ENCODE measurements around the gene IGSF1.
"Not testable (repeated sequence)": the region's sequence is repeated elsewhere in the genome, so short reads cannot be mapped to it uniquely, and the experiment has no call there.

IGSF1 gene

DNA sequence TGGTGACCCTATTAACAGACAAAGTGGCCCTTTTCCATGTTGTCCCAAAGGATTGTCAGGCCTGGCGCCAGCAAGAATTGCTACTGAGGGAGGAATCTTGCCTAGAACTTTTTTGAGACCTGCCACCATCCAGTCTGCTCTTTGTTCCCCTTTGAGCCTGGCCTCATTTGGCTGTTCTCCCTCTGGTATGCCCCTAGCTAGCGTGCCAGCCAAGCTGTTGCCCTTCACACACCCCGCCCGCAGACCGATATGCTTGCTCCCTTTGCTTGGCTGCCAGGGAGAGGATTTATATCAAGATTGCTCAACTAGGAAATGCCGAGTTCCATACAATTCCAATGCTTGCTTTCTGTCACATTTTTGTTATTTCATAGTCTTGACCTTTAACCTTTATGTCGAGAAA is 24.4 kb downstream of the IGSF1 start:
- no peak for DNase-seq (ENCODE audit: insufficient read length)
- TF ChIP-seq POLR2AphosphoS5 (IDR thresholded peaks at IDR 0.05; ENCODE audit: low read depth, low read length) (no peak), POLR2A (IDR thresholded peaks at IDR 0.05; ENCODE audit: low read depth, low read length) (no peak), TAF1 (IDR thresholded peaks at IDR 0.05; ENCODE audit: borderline replicate concordance, low read depth, low read length) (no peak)
- FAIRE-seq, result no peak

DNA sequence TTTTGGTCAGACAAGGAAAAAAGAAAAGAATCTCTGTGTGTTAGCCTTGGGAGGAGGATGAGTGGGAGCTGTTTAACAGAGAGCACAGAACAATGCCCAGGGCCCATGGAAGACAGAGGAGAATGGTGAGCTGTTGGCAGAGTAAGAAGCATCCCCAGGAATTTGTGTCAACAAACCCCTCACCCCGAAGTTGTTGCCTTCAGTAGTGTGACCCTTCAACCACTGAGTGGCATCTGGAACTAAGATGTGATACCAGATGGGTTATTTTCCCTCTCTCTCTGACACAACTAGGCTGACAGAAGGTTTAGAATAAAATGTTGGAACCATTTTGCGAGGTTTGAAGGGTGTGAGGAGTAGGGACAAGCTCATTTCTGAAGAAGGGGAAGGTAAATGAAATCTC is 25.1 kb downstream of the IGSF1 start:
- FAIRE-seq (no peak), DNase-seq (ENCODE audit: insufficient read length) (no peak)
- TF ChIP-seq POLR2AphosphoS5 (IDR thresholded peaks at IDR 0.05; ENCODE audit: low read depth, low read length), result no peak
- TF ChIP-seq POLR2A (IDR thresholded peaks at IDR 0.05; ENCODE audit: low read depth, low read length), result no peak
- no peak for TF ChIP-seq TAF1 (IDR thresholded peaks at IDR 0.05; ENCODE audit: borderline replicate concordance, low read depth, low read length)

DNA sequence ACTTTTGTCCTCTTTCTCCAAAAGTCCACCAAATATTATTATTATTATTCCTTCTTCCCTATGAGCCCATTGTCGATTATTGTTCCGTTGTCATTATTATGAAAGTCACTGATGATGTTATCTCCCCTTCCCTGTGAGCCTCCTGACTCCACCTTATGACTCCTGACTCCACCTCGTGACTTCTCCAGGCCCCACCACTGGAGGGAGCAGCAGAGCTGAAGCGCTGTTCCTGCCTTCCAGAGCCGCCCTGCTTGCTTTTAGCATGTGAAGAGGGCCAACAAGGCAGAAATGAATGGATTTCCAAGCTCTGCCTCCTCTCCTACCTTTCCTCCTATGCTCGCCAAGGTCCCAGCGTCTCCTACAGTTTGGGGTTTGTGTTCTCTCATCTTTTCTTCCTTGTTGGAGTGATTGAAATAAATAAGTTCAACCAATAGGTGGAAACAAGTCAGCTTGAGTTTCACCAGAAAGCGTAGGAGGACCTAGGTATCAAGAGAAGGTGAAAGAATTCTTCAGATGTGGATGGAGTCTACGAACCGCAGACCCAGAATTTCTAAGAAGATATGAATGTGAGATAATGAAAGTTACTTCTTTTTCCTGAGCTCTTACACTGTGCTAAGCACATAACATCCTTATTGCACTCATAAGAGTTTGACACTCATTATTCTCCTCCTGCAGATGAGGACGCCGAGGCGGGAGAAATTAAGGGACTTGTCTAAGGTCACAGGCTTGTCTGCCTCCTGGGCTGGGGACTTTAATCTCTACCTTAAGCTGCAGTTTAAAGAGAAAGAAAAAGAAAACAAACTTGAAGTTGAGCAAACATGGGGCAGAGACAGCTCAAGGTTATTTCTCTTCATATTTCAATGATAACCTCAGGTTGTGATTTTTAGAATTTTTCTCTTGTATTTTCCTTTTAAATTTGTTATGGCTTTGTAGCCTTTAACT is 26.1 kb downstream of the IGSF1 start:
- TF ChIP-seq POLR2A (IDR thresholded peaks at IDR 0.05; ENCODE audit: low read depth, low read length) (no peak), POLR2AphosphoS5 (IDR thresholded peaks at IDR 0.05; ENCODE audit: low read depth, low read length) (no peak), TAF1 (IDR thresholded peaks at IDR 0.05; ENCODE audit: borderline replicate concordance, low read depth, low read length) (no peak)
- FAIRE-seq, result no peak
- DNase-seq (ENCODE audit: insufficient read length), result no peak

DNA sequence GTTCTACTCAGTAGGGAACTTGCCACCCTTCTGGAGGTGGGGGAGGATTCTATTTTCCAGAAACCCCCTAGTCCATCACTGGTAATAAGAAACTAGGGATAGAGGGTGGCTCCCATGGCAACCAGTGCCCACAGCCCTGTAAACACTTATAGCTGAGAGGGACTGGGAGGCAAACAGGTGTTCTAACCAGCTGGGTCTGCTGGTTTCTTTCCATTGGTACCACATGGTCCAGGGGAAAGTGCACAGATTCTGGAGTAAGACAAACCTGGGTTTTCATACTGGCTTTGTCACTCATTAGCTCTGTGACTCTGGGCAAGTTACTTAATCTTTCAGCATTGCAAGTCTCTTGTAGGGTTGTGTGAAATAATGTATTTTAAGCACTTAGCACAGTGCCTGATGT is 26.9 kb downstream of the IGSF1 start:
- FAIRE-seq (no peak), DNase-seq (ENCODE audit: insufficient read length) (no peak)
- TF ChIP-seq TAF1 (IDR thresholded peaks at IDR 0.05; ENCODE audit: borderline replicate concordance, low read depth, low read length) (no peak), POLR2A (IDR thresholded peaks at IDR 0.05; ENCODE audit: low read depth, low read length) (no peak), POLR2AphosphoS5 (IDR thresholded peaks at IDR 0.05; ENCODE audit: low read depth, low read length) (no peak)

DNA sequence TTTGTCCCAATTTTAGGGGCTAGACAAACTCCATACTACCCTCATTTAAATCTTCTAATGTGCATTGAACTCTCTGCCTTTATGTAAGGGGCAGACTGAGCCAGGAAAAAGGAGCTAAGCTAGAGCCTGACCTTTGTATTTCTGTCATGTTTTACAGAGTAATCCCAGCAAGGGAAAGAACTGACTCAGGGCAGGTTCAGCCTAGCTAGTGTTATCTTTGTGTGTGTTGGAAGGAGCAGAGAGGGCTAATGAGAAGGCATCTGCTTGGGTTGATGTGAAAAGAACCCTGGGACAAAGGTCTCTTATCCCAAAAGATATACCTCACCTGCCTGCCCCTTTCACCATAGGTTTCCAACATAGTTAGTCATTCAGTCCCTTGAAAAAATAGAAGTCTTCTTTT is 31.7 kb downstream of the IGSF1 start:
- FAIRE-seq, result no peak
- no peak for DNase-seq (ENCODE audit: insufficient read length)
- TF ChIP-seq TAF1 (IDR thresholded peaks at IDR 0.05; ENCODE audit: borderline replicate concordance, low read depth, low read length) (no peak), POLR2A (IDR thresholded peaks at IDR 0.05; ENCODE audit: low read depth, low read length) (no peak), POLR2AphosphoS5 (IDR thresholded peaks at IDR 0.05; ENCODE audit: low read depth, low read length) (no peak)

DNA sequence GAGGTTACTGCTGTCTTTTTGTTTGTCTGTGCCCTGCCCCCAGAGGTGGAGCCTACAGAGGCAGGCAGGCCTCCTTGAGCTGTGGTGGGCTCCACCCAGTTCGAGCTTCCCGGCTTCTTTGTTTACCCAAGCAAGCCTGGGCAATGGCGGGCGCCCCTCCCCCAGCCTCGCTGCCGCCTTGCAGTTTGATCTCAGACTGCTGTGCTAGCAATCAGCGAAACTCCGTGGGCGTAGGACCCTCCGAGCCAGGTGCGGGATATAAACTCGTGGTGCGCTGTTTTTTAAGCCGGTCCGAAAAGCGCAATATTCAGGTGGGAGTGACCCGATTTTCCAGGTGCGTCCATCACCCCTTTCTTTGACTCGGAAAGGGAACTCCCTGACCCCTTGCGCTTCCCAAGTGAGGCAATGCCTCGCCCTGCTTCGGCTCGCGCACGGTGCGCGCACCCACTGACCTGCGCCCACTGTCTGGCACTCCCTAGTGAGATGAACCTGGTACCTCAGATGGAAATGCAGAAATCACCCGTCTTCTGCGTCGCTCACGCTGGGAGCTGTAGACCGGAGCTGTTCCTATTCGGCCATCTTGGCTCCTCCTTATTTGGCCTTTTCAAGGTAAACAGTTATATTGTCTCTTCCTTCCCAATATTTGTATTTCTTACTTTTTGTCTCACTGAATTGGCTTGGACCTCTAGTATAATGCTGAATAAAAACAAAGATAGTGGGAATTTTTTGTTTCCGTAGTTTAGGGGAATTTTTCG is 37.9 kb downstream of the IGSF1 start:
- not testable (repeated sequence) for FAIRE-seq; DNase-seq (ENCODE audit: insufficient read length)

DNA sequence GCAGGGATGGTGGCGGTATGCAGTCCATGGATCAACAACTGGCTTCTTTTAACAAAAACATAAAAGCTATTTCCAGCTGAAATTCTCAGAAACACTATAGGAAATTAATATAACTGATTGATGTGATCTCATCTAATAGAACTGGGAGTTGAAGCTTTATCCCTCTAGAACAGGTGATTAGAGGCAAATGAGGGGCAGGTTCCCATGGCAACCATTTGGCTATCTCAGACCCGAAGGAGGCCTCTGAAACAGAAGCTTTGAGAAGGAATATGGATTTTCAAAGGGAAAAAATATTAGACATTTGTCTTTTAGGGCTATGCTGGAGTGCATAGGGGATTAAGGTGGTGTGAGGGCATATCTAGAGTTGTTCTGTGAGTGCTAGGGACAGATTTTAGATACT is 50.0 kb downstream of the IGSF1 start:
- DNase-seq (ENCODE audit: insufficient read length) (no peak), FAIRE-seq (no peak)
- TF ChIP-seq POLR2A (IDR thresholded peaks at IDR 0.05; ENCODE audit: low read depth, low read length) (no peak), TAF1 (IDR thresholded peaks at IDR 0.05; ENCODE audit: borderline replicate concordance, low read depth, low read length) (no peak), POLR2AphosphoS5 (IDR thresholded peaks at IDR 0.05; ENCODE audit: low read depth, low read length) (no peak)

DNA sequence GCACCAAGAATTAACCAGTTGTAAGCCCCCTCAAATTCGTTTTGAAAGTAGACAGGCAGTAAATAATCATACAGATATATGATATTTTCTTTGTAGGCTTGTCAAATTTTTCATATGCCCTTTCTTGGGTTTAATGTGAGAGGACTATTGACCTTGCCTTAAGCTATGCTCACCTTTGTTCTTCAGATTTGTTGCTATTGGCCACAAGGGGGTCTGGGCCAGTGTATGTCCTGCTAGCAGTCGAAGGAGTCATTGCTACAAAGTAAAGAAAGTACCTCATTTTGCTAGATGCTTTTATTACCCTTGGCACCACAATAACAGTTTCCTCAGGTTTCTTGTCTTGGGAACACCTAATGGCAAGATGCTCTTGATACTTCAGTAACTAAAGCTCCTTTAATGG is 51.7 kb downstream of the IGSF1 start:
- DNase-seq (ENCODE audit: insufficient read length), result no peak
- TF ChIP-seq TAF1 (IDR thresholded peaks at IDR 0.05; ENCODE audit: borderline replicate concordance, low read depth, low read length) (no peak), POLR2A (IDR thresholded peaks at IDR 0.05; ENCODE audit: low read depth, low read length) (no peak), POLR2AphosphoS5 (IDR thresholded peaks at IDR 0.05; ENCODE audit: low read depth, low read length) (no peak)
- no peak for FAIRE-seq

DNA sequence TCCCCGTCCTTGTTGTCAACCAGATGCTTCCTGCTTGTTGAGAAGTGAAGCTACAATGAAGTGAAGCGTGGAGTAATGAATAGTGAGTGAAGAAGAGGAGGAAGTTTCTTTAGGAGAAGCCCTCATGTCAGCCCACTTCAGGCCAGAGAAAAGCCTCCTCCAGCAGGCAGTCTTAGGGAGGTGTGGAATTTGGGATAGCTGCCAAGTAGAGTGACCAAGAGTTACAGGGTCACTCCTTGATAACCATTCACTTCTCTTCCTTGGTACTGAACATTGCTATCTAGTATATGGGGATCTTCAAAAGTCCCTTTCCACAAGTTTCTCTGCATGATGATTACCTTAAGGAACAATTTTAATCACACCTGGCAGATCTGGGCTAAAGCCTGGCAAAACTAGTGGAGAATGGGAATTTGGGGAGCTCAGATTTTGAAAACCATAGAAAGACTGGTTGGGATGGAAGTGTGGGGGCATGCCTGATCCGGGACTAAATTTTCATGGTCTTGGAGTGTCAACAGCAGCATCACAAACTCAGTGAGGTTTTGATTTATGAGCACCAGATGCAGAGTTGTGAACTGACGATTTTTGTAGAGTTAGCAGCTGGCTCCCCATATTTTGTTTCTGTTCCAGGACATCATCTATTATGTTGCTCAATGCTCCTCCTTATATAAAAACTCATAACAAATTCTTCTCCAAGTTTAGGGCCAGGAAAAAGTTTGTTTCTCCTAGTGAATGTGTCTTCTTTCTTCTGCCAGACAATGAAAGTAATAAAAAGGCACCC is 53.1 kb downstream of the IGSF1 start:
- no peak for TF ChIP-seq POLR2AphosphoS5 (IDR thresholded peaks at IDR 0.05; ENCODE audit: low read depth, low read length)
- TF ChIP-seq TAF1 (IDR thresholded peaks at IDR 0.05; ENCODE audit: borderline replicate concordance, low read depth, low read length), result no peak
- no peak for TF ChIP-seq POLR2A (IDR thresholded peaks at IDR 0.05; ENCODE audit: low read depth, low read length)
- FAIRE-seq, result peak; percentile 58
- no peak for DNase-seq (ENCODE audit: insufficient read length)

DNA sequence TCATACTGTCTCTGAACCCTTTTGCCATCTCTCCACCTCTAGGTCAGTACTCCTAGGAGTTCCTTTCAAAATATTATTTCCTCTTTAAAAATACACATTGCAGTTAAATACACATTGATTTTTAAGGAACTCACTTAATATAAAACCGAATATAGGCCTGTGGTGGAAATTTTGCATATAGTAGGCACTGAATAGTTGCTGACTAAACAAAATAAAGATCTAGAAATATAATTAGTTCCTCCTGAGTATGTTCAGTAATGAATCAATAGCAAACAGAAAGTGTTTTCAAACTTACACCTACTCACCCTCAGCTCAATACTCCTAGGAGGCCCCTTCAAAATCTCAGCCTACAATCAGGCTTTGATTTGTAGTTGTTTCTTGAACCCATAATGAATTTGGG is 61.5 kb downstream of the IGSF1 start:
- FAIRE-seq (no peak), DNase-seq (ENCODE audit: insufficient read length) (no peak)
- no peak for TF ChIP-seq POLR2AphosphoS5 (IDR thresholded peaks at IDR 0.05; ENCODE audit: low read depth, low read length)
- TF ChIP-seq TAF1 (IDR thresholded peaks at IDR 0.05; ENCODE audit: borderline replicate concordance, low read depth, low read length), result no peak
- no peak for TF ChIP-seq POLR2A (IDR thresholded peaks at IDR 0.05; ENCODE audit: low read depth, low read length)

DNA sequence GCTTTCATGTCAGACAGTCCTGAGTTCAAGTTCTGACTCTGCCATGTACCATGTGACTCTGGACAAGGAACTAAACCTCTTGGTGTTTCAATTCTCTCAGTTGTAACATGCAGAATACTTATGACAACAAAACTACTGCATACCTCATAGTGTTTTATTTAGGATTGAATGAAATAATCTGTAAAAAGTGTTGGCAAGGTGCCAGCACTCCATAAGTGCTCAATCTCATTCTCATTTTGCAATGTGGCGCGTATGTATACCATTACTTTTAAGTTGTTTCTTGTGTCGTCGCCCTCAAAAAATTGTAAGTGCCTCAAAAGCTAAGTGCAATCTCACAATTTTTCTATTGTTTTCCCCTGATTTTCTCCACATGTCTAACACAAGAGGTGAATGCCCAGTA is 62.5 kb downstream of the IGSF1 start:
- no peak for TF ChIP-seq POLR2AphosphoS5 (IDR thresholded peaks at IDR 0.05; ENCODE audit: low read depth, low read length)
- TF ChIP-seq TAF1 (IDR thresholded peaks at IDR 0.05; ENCODE audit: borderline replicate concordance, low read depth, low read length), result no peak
- no peak for TF ChIP-seq POLR2A (IDR thresholded peaks at IDR 0.05; ENCODE audit: low read depth, low read length)
- DNase-seq (ENCODE audit: insufficient read length) (no peak), FAIRE-seq (no peak)
